Astrocyte (in vitro differentiated cells and primary cell): ENCODE data around the gene PRSS21. TPM values are rescaled to one million over a fixed set of nuclear protein-coding genes. Genes with fewer than 3 reads are reported as not detected.

Source experiments
- DNase-seq: peaks from one replicate; pipeline ENCODE4 v3.0.0-alpha.2; 2010; ENCODE audit warnings: low read depth
- FAIRE-seq: peaks from 2 replicates; lab custom pipeline; 2011; peaks lifted over from hg19 to GRCh38; lab: Jason Lieb, UNC
- H2AFZ ChIP-seq: 2 replicates; pipeline ENCODE4 v1.6.0; 2012; ENCODE audit warnings: low read depth, low read length, inconsistent platforms
- H3K27ac ChIP-seq: 2 replicates; pipeline ENCODE4 v1.5.1; 2011; ENCODE audit warnings: low read depth, low read length, inconsistent platforms
- H3K27me3 ChIP-seq: 2 replicates; pipeline ENCODE4 v1.6.0; 2011; ENCODE audit warnings: low read length, inconsistent platforms; ENCODE audit not compliant: insufficient read depth
- H3K36me3 ChIP-seq: 2 replicates; pipeline ENCODE4 v1.5.1; 2011; ENCODE audit warnings: low read length, inconsistent platforms; ENCODE audit not compliant: insufficient read depth
- H3K4me1 ChIP-seq: 2 replicates; pipeline ENCODE4 v1.5.1; 2011; ENCODE audit warnings: low read length, inconsistent platforms; ENCODE audit not compliant: insufficient read depth
- H3K4me2 ChIP-seq: 2 replicates; pipeline ENCODE4 v1.6.0; 2012; ENCODE audit warnings: low read length, inconsistent platforms
- H3K4me3 ChIP-seq: 2 replicates; pipeline ENCODE4 v1.5.1; 2011; ENCODE audit warnings: low read depth, mild to moderate bottlenecking, low read length, inconsistent platforms; ENCODE audit not compliant: insufficient read depth
- H3K79me2 ChIP-seq: 2 replicates; pipeline ENCODE4 v1.6.0; 2012; ENCODE audit warnings: mild to moderate bottlenecking, low read length, inconsistent platforms; ENCODE audit not compliant: insufficient read depth
- H3K9ac ChIP-seq: 2 replicates; pipeline ENCODE4 v1.6.0; 2012; ENCODE audit warnings: mild to moderate bottlenecking, low read length, inconsistent platforms
- H3K9me3 ChIP-seq: 2 replicates; pipeline ENCODE4 v1.5.1; 2012; ENCODE audit warnings: low read depth, mild to moderate bottlenecking, low read length, inconsistent platforms; ENCODE audit not compliant: insufficient read depth
- H4K20me1 ChIP-seq: 2 replicates; pipeline ENCODE4 v1.6.0; 2012; ENCODE audit warnings: low read length, inconsistent platforms; ENCODE audit not compliant: insufficient read depth
- H3K27ac Mint-ChIP-seq: one replicate; pipeline ENCODE4 v1.8.0; 2021; ENCODE audit warnings: mild to moderate bottlenecking, mixed read lengths; ENCODE audit not compliant: unreplicated experiment
- H3K27me3 Mint-ChIP-seq: one replicate; pipeline ENCODE4 v1.8.0; 2021; ENCODE audit warnings: low read depth, mixed read lengths; ENCODE audit not compliant: unreplicated experiment
- H3K36me3 Mint-ChIP-seq: one replicate; pipeline ENCODE4 v1.8.0; 2021; ENCODE audit warnings: low read depth, mixed read lengths; ENCODE audit not compliant: unreplicated experiment
- H3K4me1 Mint-ChIP-seq: one replicate; pipeline ENCODE4 v1.8.0; 2021; ENCODE audit warnings: low read depth, mixed read lengths; ENCODE audit not compliant: unreplicated experiment
- H3K4me3 Mint-ChIP-seq: one replicate; pipeline ENCODE4 v1.8.0; 2021; ENCODE audit warnings: mild to moderate bottlenecking, moderate library complexity, mixed read lengths; ENCODE audit not compliant: unreplicated experiment
- H3K9me3 Mint-ChIP-seq: one replicate; pipeline ENCODE4 v1.8.0; 2021; ENCODE audit warnings: mild to moderate bottlenecking, mixed read lengths; ENCODE audit not compliant: unreplicated experiment
- CTCF ChIP-seq: IDR thresholded peaks from 2 replicates; pipeline ENCODE4 v1.5.1; 2011; ENCODE audit warnings: low read depth, mild to moderate bottlenecking, inconsistent platforms, low read length, moderate library complexity; ENCODE audit not compliant: insufficient read depth
- EZH2 ChIP-seq: IDR thresholded peaks from 2 replicates; pipeline ENCODE4 v1.6.1; 2012; ENCODE audit warnings: mild to moderate bottlenecking, low read length, inconsistent platforms; ENCODE audit not compliant: insufficient read depth
- total RNA-seq: library from RNA; stranded (reverse); gene quantifications from 2 replicates; pipeline ENCODE4 v1.2.1, GENCODE V29; 2021

PRSS21 gene
- total RNA-seq, 1 donor from 2014 or later, result not detected

- peaks cover 10% of the 10 kb centered on the region for H3K9me3 ChIP-seq
- H3K9me3 Mint-ChIP-seq, result peaks cover 6% of the 10 kb centered on the region
- H3K4me3 Mint-ChIP-seq, result no peak overlapping the region
- peaks cover 2% of the 10 kb centered on the region for H3K36me3 Mint-ChIP-seq
- H3K4me2 ChIP-seq, result no peak overlapping the region
- no peak for FAIRE-seq
- H3K4me1 Mint-ChIP-seq, result peaks cover 8% of the 10 kb centered on the region
- H3K27me3 ChIP-seq, result peaks cover 3% of the 10 kb centered on the region
- H3K36me3 ChIP-seq, result no peaks in the 10 kb centered on the region
- TF ChIP-seq EZH2 (no peak), CTCF (no peak)
- H3K27ac ChIP-seq, result no peak overlapping the region
- H4K20me1 ChIP-seq, result no peaks in the 10 kb centered on the region
- H3K4me1 ChIP-seq, result no peaks in the 10 kb centered on the region
- H3K79me2 ChIP-seq, result no peaks in the 10 kb centered on the region
- H3K9ac ChIP-seq, result no peak overlapping the region
- H3K27me3 Mint-ChIP-seq, result peaks cover 14% of the 10 kb centered on the region
- no peak overlapping the region for H3K27ac Mint-ChIP-seq
- H3K4me3 ChIP-seq, result no peak overlapping the region
- no peak overlapping the region for H2AFZ ChIP-seq
- no peak for DNase-seq
Measured at GRCh38 chr16:2799859-2800226, 17.2 kb upstream of the PRSS21 start.

GRCh38 chr16:2803545-2804195, 13.4 kb upstream of the PRSS21 start:
- H3K36me3 Mint-ChIP-seq, result peaks cover 2% of the 10 kb centered on the region
- Histone ChIP-seq H2AFZ (no peak overlapping the region), H3K36me3 (no peaks in the 10 kb centered on the region), H3K27ac (no peak overlapping the region), H3K4me3 (no peak overlapping the region), H3K79me2 (no peaks in the 10 kb centered on the region), H3K4me1 (no peaks in the 10 kb centered on the region), H3K4me2 (no peak overlapping the region), H4K20me1 (no peaks in the 10 kb centered on the region), H3K9me3 (peaks cover 14% of the 10 kb centered on the region), H3K9ac (no peak overlapping the region), H3K27me3 (peaks cover 11% of the 10 kb centered on the region)
- TF ChIP-seq CTCF (no peak), EZH2 (no peak)
- FAIRE-seq, result no peak
- no peak for DNase-seq
- no peaks in the 10 kb centered on the region for H3K4me1 Mint-ChIP-seq
- peaks cover 16% of the 10 kb centered on the region for H3K9me3 Mint-ChIP-seq
- H3K27ac Mint-ChIP-seq, result no peak overlapping the region
- H3K27me3 Mint-ChIP-seq, result peaks cover 32% of the 10 kb centered on the region
- no peak overlapping the region for H3K4me3 Mint-ChIP-seq

GRCh38 chr16:2804728-2805127, 12.3 kb upstream of the PRSS21 start:
- no peaks in the 10 kb centered on the region for H3K36me3 ChIP-seq
- no peaks in the 10 kb centered on the region for H3K79me2 ChIP-seq
- H3K4me3 Mint-ChIP-seq, result no peak overlapping the region
- no peak overlapping the region for H3K27ac Mint-ChIP-seq
- peaks cover 5% of the 10 kb centered on the region for H3K36me3 Mint-ChIP-seq
- H3K9me3 ChIP-seq, result peaks cover 14% of the 10 kb centered on the region
- peaks cover 27% of the 10 kb centered on the region for H3K9me3 Mint-ChIP-seq
- H3K4me1 Mint-ChIP-seq, result no peaks in the 10 kb centered on the region
- H3K4me2 ChIP-seq, result no peak overlapping the region
- FAIRE-seq, result no peak
- H3K27me3 ChIP-seq, result peaks cover 16% of the 10 kb centered on the region
- H3K27me3 Mint-ChIP-seq, result peaks cover 40% of the 10 kb centered on the region
- no peak overlapping the region for H3K27ac ChIP-seq
- H4K20me1 ChIP-seq, result no peaks in the 10 kb centered on the region
- no peak overlapping the region for H3K4me3 ChIP-seq
- no peak overlapping the region for H3K9ac ChIP-seq
- DNase-seq, result no peak
- H2AFZ ChIP-seq, result no peak overlapping the region
- H3K4me1 ChIP-seq, result no peaks in the 10 kb centered on the region
- TF ChIP-seq CTCF (no peak), EZH2 (no peak)
